Upper lobe of left lung (tissue), 4 donors: Measurements from ENCODE around the gene ASPHD1.

Source experiments
- POLR2A ChIP-seq, 4 donors: fragments of 450-650 bp; IDR thresholded peaks; one replicate each; pipeline ENCODE4 v1.5.1; 2016 to 2017; ENCODE audit warnings: antibody characterized with exemption in 4 of 4, mild to moderate bottlenecking in 2 of 4
- POLR2AphosphoS5 ChIP-seq, 2 donors: sonication (generic); formaldehyde crosslinking; IDR thresholded peaks; one replicate each; pipeline ENCODE4 v1.5.1; 2017; ENCODE audit warnings: antibody characterized with exemption in 2 of 2

DNA sequence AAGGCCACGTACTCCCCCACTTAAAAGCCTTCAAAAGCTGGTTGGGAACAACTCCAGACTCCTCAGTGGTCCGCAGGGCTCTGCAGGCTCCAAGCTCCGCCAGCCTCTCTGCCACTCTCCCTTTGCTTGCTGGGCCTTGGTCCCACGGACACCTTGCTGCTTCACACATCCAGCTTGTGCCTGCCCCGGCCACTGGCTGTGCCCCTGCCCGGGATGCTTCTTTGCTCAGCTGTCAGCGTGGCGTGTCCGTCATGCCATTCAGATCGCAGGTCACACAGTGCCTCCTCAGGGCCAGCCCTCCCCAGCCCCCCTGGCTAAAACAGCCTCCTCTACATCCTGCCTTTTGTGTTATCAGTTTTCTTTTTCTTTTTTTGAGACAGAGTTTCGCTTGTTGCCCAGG is 11.8 kb downstream of the ASPHD1 start:
- TF ChIP-seq POLR2AphosphoS5 (IDR thresholded peaks at IDR 0.05), result no peak
- TF ChIP-seq POLR2A (IDR thresholded peaks at IDR 0.05), result no peak
